ENCODE measurements around the gene EIF4ENIF1. TPM values are rescaled to one million over a fixed set of nuclear protein-coding genes. Genes with fewer than 3 reads are reported as not detected.

EIF4ENIF1 gene
- polyA plus RNA-seq, 1 donor from 2014 or later: 12.6 TPM

DNA sequence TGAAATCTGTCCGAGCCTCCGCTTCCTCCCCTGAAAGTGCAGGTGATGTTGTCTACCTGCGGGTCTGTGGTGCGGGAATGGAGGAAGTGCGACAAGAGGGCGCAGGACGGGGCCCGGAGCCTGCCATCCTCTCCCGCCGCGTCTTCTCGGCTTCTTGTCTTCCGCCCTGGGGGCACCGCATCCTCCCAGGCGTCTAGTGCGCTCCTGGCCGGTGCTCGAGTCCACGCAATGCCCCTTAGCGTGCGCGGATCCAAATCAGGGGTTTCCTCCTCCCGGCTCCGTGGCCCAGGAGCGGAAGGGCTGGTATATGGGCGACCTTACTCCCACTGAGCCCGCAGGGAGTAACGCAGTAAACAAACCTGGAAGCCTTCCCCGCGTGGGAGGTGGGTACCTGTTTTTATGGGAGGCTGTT is 7.1 kb upstream of the EIF4ENIF1 start:
- Histone ChIP-seq H3K9me3 (ENCODE audit: low read length) (no peaks in the 10 kb centered on the region), H3K36me3 (ENCODE audit: insufficient read depth, low read length) (no peaks in the 10 kb centered on the region), H3K27me3 (ENCODE audit: insufficient read depth, low read depth, low read length) (no peaks in the 10 kb centered on the region), H3K9ac (ENCODE audit: low read length) (peak overlapping the region; percentile 71), H3F3A (ENCODE audit: insufficient read depth, low read length, poor library complexity, severe bottlenecking) (no peaks in the 10 kb centered on the region), H3K79me2 (replicated peaks; ENCODE audit: insufficient read depth, low read length) (peaks cover 2% of the 10 kb centered on the region), H3K4me3 (ENCODE audit: low read length) (peak overlapping the region; percentile 94), H4K20me1 (ENCODE audit: insufficient read depth) (no peaks in the 10 kb centered on the region), H2AFZ (ENCODE audit: low read depth, low read length) (peak overlapping the region; percentile 87), H3K4me2 (ENCODE audit: low read length) (peak overlapping the region; percentile 50), H3K27ac (ENCODE audit: low read length) (peak overlapping the region; percentile 73), H3K9me2 (ENCODE audit: insufficient read depth, low read length) (no peaks in the 10 kb centered on the region)
- TF ChIP-seq MXI1 (conservative IDR thresholded peaks at IDR 0.05; ENCODE audit: poor library complexity, severe bottlenecking): peak; percentile 43
- no peak for TF ChIP-seq CTCF (IDR thresholded peaks at IDR 0.05; ENCODE audit: poor library complexity, severe bottlenecking)

GRCh38 chr22:31496007-31496734 is 6.5 kb upstream of the EIF4ENIF1 start, which contains the start of gene SFI1:
TSS of gene SFI1 (plus strand) at chr22:31496536. CDS start at chr22:31508285, 11,749 bp downstream.
- Histone ChIP-seq H3K9me2 (ENCODE audit: insufficient read depth, low read length) (no peaks in the 10 kb centered on the region), H3F3A (ENCODE audit: insufficient read depth, low read length, poor library complexity, severe bottlenecking) (no peaks in the 10 kb centered on the region), H3K79me2 (replicated peaks; ENCODE audit: insufficient read depth, low read length) (peaks cover 2% of the 10 kb centered on the region), H2AFZ (ENCODE audit: low read depth, low read length) (peak within 1 kb of the TSS; percentile 87), H3K27ac (ENCODE audit: low read length) (peak within 1 kb of the TSS; percentile 73), H4K20me1 (ENCODE audit: insufficient read depth) (no peaks in the 10 kb centered on the region), H3K36me3 (ENCODE audit: insufficient read depth, low read length) (no peaks in the 10 kb centered on the region), H3K9me3 (ENCODE audit: low read length) (no peaks in the 10 kb centered on the region), H3K9ac (ENCODE audit: low read length) (peak within 1 kb of the TSS; percentile 71), H3K27me3 (ENCODE audit: insufficient read depth, low read depth, low read length) (no peaks in the 10 kb centered on the region), H3K4me2 (ENCODE audit: low read length) (peak within 1 kb of the TSS; percentile 50), H3K4me3 (ENCODE audit: low read length) (peak within 1 kb of the TSS; percentile 94)
- peak; percentile 63 for TF ChIP-seq CTCF (IDR thresholded peaks at IDR 0.05; ENCODE audit: poor library complexity, severe bottlenecking)
- peak; percentile 91 for TF ChIP-seq MXI1 (conservative IDR thresholded peaks at IDR 0.05; ENCODE audit: poor library complexity, severe bottlenecking)
- no peak for TF ChIP-seq RAD21 (conservative IDR thresholded peaks at IDR 0.05)
- no peak for TF ChIP-seq TAF1 (IDR thresholded peaks at IDR 0.05; ENCODE audit: low read depth)
- TF ChIP-seq SMC3 (conservative IDR thresholded peaks at IDR 0.05; ENCODE audit: poor library complexity): peak; percentile 34
- no peak for TF ChIP-seq EP300 (conservative IDR thresholded peaks at IDR 0.05; ENCODE audit: poor library complexity, severe bottlenecking)
- TF ChIP-seq EZH2 (IDR thresholded peaks at IDR 0.05; ENCODE audit: borderline replicate concordance, insufficient read depth, low read length, poor library complexity, severe bottlenecking): no peak
- TF ChIP-seq REST (IDR thresholded peaks at IDR 0.05; ENCODE audit: borderline replicate concordance): no peak
- TF ChIP-seq POLR2AphosphoS5 (IDR thresholded peaks at IDR 0.05): peak; percentile 69

Data from neural cell (in vitro differentiated cells).